Loucy (cell line): ENCODE measurements around the gene RNF4.
"Not testable (repeated sequence)": the region's sequence is repeated elsewhere in the genome, so short reads cannot be mapped to it uniquely, and the experiment has no call there.

ENCODE experiments used
- CTCF ChIP-seq: fragments of 200-600 bp; sonication (generic); conservative IDR thresholded peaks from 2 replicates; pipeline ENCODE4 v1.5.1; 2014; ENCODE audit warnings: mild to moderate bottlenecking, antibody characterized with exemption, low read length
- EZH2phosphoT487 ChIP-seq: fragments of 200-600 bp; IDR thresholded peaks from 2 replicates; pipeline ENCODE4 v1.6.1; 2018; ENCODE audit warnings: antibody characterized with exemption, mild to moderate bottlenecking, moderate library complexity, borderline replicate concordance

GRCh38 chr4:2514193-2514592, 45.3 kb downstream of the RNF4 start:
- not testable (repeated sequence) for TF ChIP-seq CTCF, EZH2phosphoT487
